Prostate gland (tissue), 2 donors: ENCODE results near the gene FCAR.
"Not testable (repeated sequence)": the region's sequence is repeated elsewhere in the genome, so short reads cannot be mapped to it uniquely, and the experiment has no call there.

Source experiments
- POLR2A ChIP-seq: fragments of 450-650 bp; IDR thresholded peaks from one replicate; pipeline ENCODE4 v1.6.1; 2016; ENCODE audit warnings: antibody characterized with exemption, mild to moderate bottlenecking
- TF ChIP-seq, protein P1 (sequence below), 4 experiments: fragments of 200-600 bp in 2 of 4; fragments of 450-650 bp in 2 of 4; sonication (generic) in 2 of 4; IDR thresholded peaks; 1 replicate in 3 of 4; 2 replicates in 1 of 4; pipeline ENCODE4 v1.5.1; 2016 to 2019; ENCODE audit warnings: antibody characterized with exemption in 4 of 4, mild to moderate bottlenecking in 2 of 4, moderate library complexity in 2 of 4

DNA sequence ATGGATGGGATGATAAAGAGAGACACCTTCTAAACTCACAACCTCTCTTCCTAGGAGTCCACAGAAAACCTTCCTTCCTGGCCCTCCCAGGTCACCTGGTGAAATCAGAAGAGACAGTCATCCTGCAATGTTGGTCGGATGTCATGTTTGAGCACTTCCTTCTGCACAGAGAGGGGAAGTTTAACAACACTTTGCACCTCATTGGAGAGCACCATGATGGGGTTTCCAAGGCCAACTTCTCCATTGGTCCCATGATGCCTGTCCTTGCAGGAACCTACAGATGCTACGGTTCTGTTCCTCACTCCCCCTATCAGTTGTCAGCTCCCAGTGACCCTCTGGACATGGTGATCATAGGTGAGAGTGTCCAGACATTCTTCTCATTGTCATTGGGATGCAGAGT, 36.5 kb upstream of the FCAR start:
- TF ChIP-seq, protein P1, sequence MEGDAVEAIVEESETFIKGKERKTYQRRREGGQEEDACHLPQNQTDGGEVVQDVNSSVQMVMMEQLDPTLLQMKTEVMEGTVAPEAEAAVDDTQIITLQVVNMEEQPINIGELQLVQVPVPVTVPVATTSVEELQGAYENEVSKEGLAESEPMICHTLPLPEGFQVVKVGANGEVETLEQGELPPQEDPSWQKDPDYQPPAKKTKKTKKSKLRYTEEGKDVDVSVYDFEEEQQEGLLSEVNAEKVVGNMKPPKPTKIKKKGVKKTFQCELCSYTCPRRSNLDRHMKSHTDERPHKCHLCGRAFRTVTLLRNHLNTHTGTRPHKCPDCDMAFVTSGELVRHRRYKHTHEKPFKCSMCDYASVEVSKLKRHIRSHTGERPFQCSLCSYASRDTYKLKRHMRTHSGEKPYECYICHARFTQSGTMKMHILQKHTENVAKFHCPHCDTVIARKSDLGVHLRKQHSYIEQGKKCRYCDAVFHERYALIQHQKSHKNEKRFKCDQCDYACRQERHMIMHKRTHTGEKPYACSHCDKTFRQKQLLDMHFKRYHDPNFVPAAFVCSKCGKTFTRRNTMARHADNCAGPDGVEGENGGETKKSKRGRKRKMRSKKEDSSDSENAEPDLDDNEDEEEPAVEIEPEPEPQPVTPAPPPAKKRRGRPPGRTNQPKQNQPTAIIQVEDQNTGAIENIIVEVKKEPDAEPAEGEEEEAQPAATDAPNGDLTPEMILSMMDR (IDR thresholded peaks at IDR 0.05), result not testable (repeated sequence)
- TF ChIP-seq POLR2A, result not testable (repeated sequence)
